ENCODE measurements around the gene NEK1. TPM values are rescaled to one million over a fixed set of nuclear protein-coding genes. Genes with fewer than 3 reads are reported as not detected.

NEK1 gene
- total and polyA plus RNA-seq, 2 of the 8 experiments (the other 6 are each of a cell fraction or from before 2014, with no cell fraction given), result 3.9 to 11.7 TPM

- Histone ChIP-seq H2AFZ (ENCODE audit: low read length) (no peak overlapping the region), H2AK5ac (ENCODE audit: low read depth, low read length) (no peak overlapping the region), H4K20me1 (replicated peaks in 1 of 2; ENCODE audit: control insufficient read depth in 1 of 2, insufficient read depth in 2 of 2, low read length in 2 of 2) (no peaks in the 10 kb centered on the region), H2BK20ac (ENCODE audit: low read length) (no peak overlapping the region), H3K4me3 (ENCODE audit: extremely low read depth in 1 of 4, insufficient read depth in 2 of 4, low read depth in 3 of 4, low read length in 4 of 4) (no peak overlapping the region), H3K27ac (ENCODE audit: low read depth, low read length) (no peak overlapping the region), H3K56ac (replicated peaks; ENCODE audit: insufficient read length, low read depth, low read length) (no peak overlapping the region), H3K79me2 (ENCODE audit: control insufficient read depth in 1 of 2, insufficient read depth in 2 of 2, low read length in 2 of 2) (no peaks in the 10 kb centered on the region), H3K27me3 (replicated peaks in 1 of 4; ENCODE audit: control insufficient read depth in 3 of 4, extremely low read depth in 1 of 4, insufficient read depth in 3 of 4, low read length in 3 of 4) (no peaks in the 10 kb centered on the region), H3K14ac (ENCODE audit: insufficient read length) (no peak overlapping the region), H4K91ac (replicated peaks; ENCODE audit: insufficient read length, low read length) (no peak overlapping the region), H4K8ac (ENCODE audit: extremely low read depth, insufficient read depth, low read length) (no peak overlapping the region), H2BK120ac (replicated peaks; ENCODE audit: low read depth, low read length) (no peak overlapping the region), H3K9ac (replicated peaks in 1 of 4; ENCODE audit: extremely low read depth in 1 of 4, low read depth in 3 of 4, low read length in 3 of 4) (no peak overlapping the region), H3K23me2 (ENCODE audit: low read depth, low read length) (no peaks in the 10 kb centered on the region), H3K4me1 (replicated peaks in 1 of 4; ENCODE audit: control insufficient read depth in 3 of 4, insufficient read depth in 4 of 4, low read length in 3 of 4) (no peaks in the 10 kb centered on the region), H3K79me1 (ENCODE audit: low read depth, low read length) (no peaks in the 10 kb centered on the region), H2BK5ac (ENCODE audit: low read depth, low read length) (no peak overlapping the region), H3K4me2 (ENCODE audit: insufficient read depth in 1 of 2, low read depth in 2 of 2, low read length in 2 of 2) (no peak overlapping the region), H4K5ac (ENCODE audit: insufficient read length, low read depth, low read length) (no peak overlapping the region), H3K23ac (ENCODE audit: insufficient read length) (no peak overlapping the region), H3K9me3 (ENCODE audit: insufficient read depth in 2 of 2, low read depth in 1 of 2, low read length in 1 of 2) (peaks cover 0 to 2% of the 10 kb centered on the region in 2 experiments; a peak in 1 of 4 replicates), H3K4ac (replicated peaks; ENCODE audit: insufficient read length, low read depth, low read length) (no peak overlapping the region), H3K18ac (ENCODE audit: extremely low read depth, low read length) (no peak overlapping the region), H2BK12ac (ENCODE audit: low read depth, low read length) (no peak overlapping the region), H3K36me3 (ENCODE audit: control insufficient read depth in 2 of 4, insufficient read depth in 4 of 4, low read length in 3 of 4) (no peaks in the 10 kb centered on the region), H2BK15ac (ENCODE audit: low read length) (no peak overlapping the region)
- DNase-seq (ENCODE audit: low read depth in 1 of 2, low spot score in 2 of 2) (no peak), FAIRE-seq (no peak)
- POLR2A ChIA-PET (ENCODE audit: partially characterized antibody), result no interaction called here
- 83% methylated on average over 6 of the region's 6 CpGs; no CpG with 5 or more reads in 1 of the 2 experiments for WGBS, 2 experiments (ENCODE audit: extremely low coverage in 1 of 2, insufficient coverage in 1 of 2, insufficient read length in 1 of 2, insufficient replicate concordance in 2 of 2, low coverage in 1 of 2, low lambda C conversion rate in 2 of 2, missing lambda C conversion rate in 1 of 2)
- CTCF ChIA-PET (ENCODE audit: partially characterized antibody), result interaction anchor here (0.9 kb wide), 1 partner anchor 113 kb away, joined by 3 read pairs; no protein-coding TSS in a partner anchor
- TF ChIP-seq CTBP2 (IDR thresholded peaks at IDR 0.05; ENCODE audit: borderline replicate concordance, insufficient read depth, insufficient read length, low read length), result no peak
- TF ChIP-seq E2F6 (IDR thresholded peaks at IDR 0.05), result no peak
- no peak for TF ChIP-seq ATF3 (IDR thresholded peaks at IDR 0.05; ENCODE audit: insufficient read depth, low read depth, low read length)
- no peak for TF ChIP-seq GTF2F1 (IDR thresholded peaks at IDR 0.05; ENCODE audit: borderline replicate concordance, low read depth, low read length)
- no peak for TF ChIP-seq CTCF (IDR thresholded peaks at IDR 0.05; ENCODE audit: control extremely low read depth in 1 of 3, insufficient read depth in 1 of 3, low read depth in 1 of 3, low read length in 3 of 3)
- no peak for TF ChIP-seq POLR2A (IDR thresholded peaks at IDR 0.05; ENCODE audit: control extremely low read depth in 1 of 2, low read depth in 2 of 2, low read length in 2 of 2)
- TF ChIP-seq SP2 (IDR thresholded peaks at IDR 0.05; ENCODE audit: low read length), result no peak
Observed at GRCh38 chr4:169362607-169363006, 249.8 kb downstream of the NEK1 start.
